ENCODE results near the gene FAAP100.

FAAP100 gene

GRCh38 chr17:81526662-81527571, 25.2 kb downstream of the FAAP100 start:
- no peak for DNase-seq (ENCODE audit: extremely low read depth in 1 of 2, low read depth in 1 of 2)

- DNase-seq (ENCODE audit: extremely low read depth in 1 of 2, low read depth in 1 of 2) = no peak
Observed at GRCh38 chr17:81524865-81525159, 27.3 kb downstream of the FAAP100 start.

GRCh38 chr17:81524039-81524864, 27.9 kb downstream of the FAAP100 start:
- no peak for DNase-seq (ENCODE audit: extremely low read depth in 1 of 2, low read depth in 1 of 2)

GRCh38 chr17:81523402-81524038, 28.6 kb downstream of the FAAP100 start:
- no peak for DNase-seq (ENCODE audit: extremely low read depth in 1 of 2, low read depth in 1 of 2)

- no peak for DNase-seq (ENCODE audit: extremely low read depth in 1 of 2, low read depth in 1 of 2)
Observed at GRCh38 chr17:81522491-81523401, 29.4 kb downstream of the FAAP100 start.

GRCh38 chr17:81520021-81520901, 31.9 kb downstream of the FAAP100 start:
- DNase-seq (ENCODE audit: extremely low read depth in 1 of 2, low read depth in 1 of 2) = no peak

- DNase-seq (ENCODE audit: extremely low read depth in 1 of 2, low read depth in 1 of 2) = peak; percentile 55
Observed at GRCh38 chr17:81519284-81520020, 32.7 kb downstream of the FAAP100 start.

GRCh38 chr17:81518785-81519283, 33.3 kb downstream of the FAAP100 start:
- DNase-seq (ENCODE audit: extremely low read depth in 1 of 2, low read depth in 1 of 2) = no peak

- DNase-seq (ENCODE audit: extremely low read depth in 1 of 2, low read depth in 1 of 2) = no peak
Observed at GRCh38 chr17:81518113-81518784, 33.9 kb downstream of the FAAP100 start.

GRCh38 chr17:81517339-81518112, 34.6 kb downstream of the FAAP100 start:
- DNase-seq (ENCODE audit: extremely low read depth in 1 of 2, low read depth in 1 of 2) = no peak

GRCh38 chr17:81517009-81517338, 35.2 kb downstream of the FAAP100 start:
- DNase-seq (ENCODE audit: extremely low read depth in 1 of 2, low read depth in 1 of 2) = no peak

- DNase-seq (ENCODE audit: extremely low read depth in 1 of 2, low read depth in 1 of 2) = no peak
Observed at GRCh38 chr17:81516439-81516838, 35.7 kb downstream of the FAAP100 start.

- no peak for DNase-seq (ENCODE audit: extremely low read depth in 1 of 2, low read depth in 1 of 2)
Observed at GRCh38 chr17:81515530-81516041, 36.6 kb downstream of the FAAP100 start.

GRCh38 chr17:81514739-81515529, 37.2 kb downstream of the FAAP100 start:
- peak; percentile 32 to 66 for DNase-seq (ENCODE audit: extremely low read depth in 1 of 2, low read depth in 1 of 2)

GRCh38 chr17:81514489-81514738, 37.7 kb downstream of the FAAP100 start:
- no peak for DNase-seq (ENCODE audit: extremely low read depth in 1 of 2, low read depth in 1 of 2)

- no peak for DNase-seq (ENCODE audit: extremely low read depth in 1 of 2, low read depth in 1 of 2)
Observed at GRCh38 chr17:81513753-81514488, 38.2 kb downstream of the FAAP100 start.

Measured in activated CD8-positive, alpha-beta memory T cell treated with anti-CD3 and anti-CD28 coated beads for 1 hour (primary cell).